Glutamatergic neuron (in vitro differentiated cells): Measurements from ENCODE around the gene GGT7. TPM values are rescaled to one million over a fixed set of nuclear protein-coding genes. Genes with fewer than 3 reads are reported as not detected.

Source experiments
- DNase-seq: peaks from one replicate; pipeline ENCODE4 v3.0.0; 2022
- H3K27ac Mint-ChIP-seq: one replicate; pipeline ENCODE4 v1.8.0; 2020; ENCODE audit warnings: mild to moderate bottlenecking, mixed read lengths, inconsistent platforms; ENCODE audit not compliant: unreplicated experiment
- H3K27me3 Mint-ChIP-seq: one replicate; pipeline ENCODE4 v1.8.0; 2020; ENCODE audit warnings: mild to moderate bottlenecking, moderate library complexity, mixed read lengths, inconsistent platforms; ENCODE audit not compliant: unreplicated experiment
- H3K36me3 Mint-ChIP-seq: one replicate; pipeline ENCODE4 v1.8.0; 2020; ENCODE audit warnings: mild to moderate bottlenecking, mixed read lengths, inconsistent platforms; ENCODE audit not compliant: unreplicated experiment
- H3K4me1 Mint-ChIP-seq: one replicate; pipeline ENCODE4 v1.8.0; 2020; ENCODE audit warnings: mild to moderate bottlenecking, low read depth, mixed read lengths, inconsistent platforms; ENCODE audit not compliant: unreplicated experiment
- H3K4me3 Mint-ChIP-seq: one replicate; pipeline ENCODE4 v1.8.0; 2020; ENCODE audit warnings: mild to moderate bottlenecking, mixed read lengths, inconsistent platforms; ENCODE audit not compliant: unreplicated experiment
- H3K9me3 Mint-ChIP-seq: one replicate; pipeline ENCODE4 v1.8.0; 2020; ENCODE audit warnings: mild to moderate bottlenecking, moderate library complexity, mixed read lengths, inconsistent platforms; ENCODE audit not compliant: unreplicated experiment
- CTCF ChIP-seq: fragments of 200-600 bp; sonication (generic); IDR thresholded peaks from one replicate; pipeline ENCODE4 v1.5.0; 2021; ENCODE audit not compliant: partially characterized antibody, unreplicated experiment
- total RNA-seq: library from RNA; stranded (reverse); fragmentation: NEBNext Ultra II Directional; extraction: Animal tissue kit (Norgen Biotek cat#: 25700); gene quantifications from one replicate; pipeline ENCODE4 v1.2.1, GENCODE V29; 2021; ENCODE audit not compliant: unreplicated experiment

Gene GGT7
- total RNA-seq, 1 donor from 2014 or later: 81.9 TPM

- Mint-ChIP-seq H3K27ac (peak overlapping the region; percentile 89), H3K27me3 (peaks cover 16% of the 10 kb centered on the region), H3K9me3 (peaks cover 15% of the 10 kb centered on the region), H3K36me3 (no peaks in the 10 kb centered on the region), H3K4me3 (peak overlapping the region; percentile 90), H3K4me1 (peaks cover 22% of the 10 kb centered on the region)
- peak; percentile 64 for TF ChIP-seq CTCF
- peak; percentile 77 for DNase-seq
Measured at GRCh38 chr20:34874094-34874654, 1.5 kb upstream of the GGT7 start.

- peaks cover 15% of the 10 kb centered on the region for H3K9me3 Mint-ChIP-seq
- no peak for DNase-seq
- H3K4me3 Mint-ChIP-seq: peak overlapping the region; percentile 90
- H3K27ac Mint-ChIP-seq: peak overlapping the region; percentile 89
- H3K4me1 Mint-ChIP-seq: peaks cover 22% of the 10 kb centered on the region
- H3K36me3 Mint-ChIP-seq: no peaks in the 10 kb centered on the region
- TF ChIP-seq CTCF: no peak
- peaks cover 16% of the 10 kb centered on the region for H3K27me3 Mint-ChIP-seq
Measured at GRCh38 chr20:34873583-34874093, 982 bp upstream of the GGT7 start.

- peaks cover 16% of the 10 kb centered on the region for H3K27me3 Mint-ChIP-seq
- H3K4me3 Mint-ChIP-seq: peak overlapping the region; percentile 99
- H3K9me3 Mint-ChIP-seq: peaks cover 14% of the 10 kb centered on the region
- no peak for DNase-seq
- no peak for TF ChIP-seq CTCF
- H3K4me1 Mint-ChIP-seq: peaks cover 22% of the 10 kb centered on the region
- H3K27ac Mint-ChIP-seq: peak overlapping the region; percentile 82
- no peaks in the 10 kb centered on the region for H3K36me3 Mint-ChIP-seq
Measured at GRCh38 chr20:34871966-34872621, 562 bp downstream of the GGT7 start.

- Mint-ChIP-seq H3K4me1 (peaks cover 20% of the 10 kb centered on the region), H3K36me3 (no peaks in the 10 kb centered on the region), H3K9me3 (peaks cover 14% of the 10 kb centered on the region), H3K27ac (no peak overlapping the region), H3K27me3 (peaks cover 14% of the 10 kb centered on the region), H3K4me3 (peak overlapping the region; percentile 99)
- DNase-seq: no peak
- TF ChIP-seq CTCF: no peak
Measured at GRCh38 chr20:34871320-34871926, 1.2 kb downstream of the GGT7 start.

GRCh38 chr20:34864216-34864615 lies 8.4 kb downstream of the GGT7 start:
- H3K9me3 Mint-ChIP-seq: peaks cover 4% of the 10 kb centered on the region
- no peaks in the 10 kb centered on the region for H3K4me1 Mint-ChIP-seq
- H3K4me3 Mint-ChIP-seq: no peak overlapping the region
- no peaks in the 10 kb centered on the region for H3K36me3 Mint-ChIP-seq
- no peak overlapping the region for H3K27ac Mint-ChIP-seq
- peaks cover 3% of the 10 kb centered on the region for H3K27me3 Mint-ChIP-seq
- no peak for DNase-seq
- no peak for TF ChIP-seq CTCF
